HL-60 (cell line): ENCODE results near the gene PTPRN.

Experiments used
- SPI1 ChIP-seq: IDR thresholded peaks from 2 replicates; pipeline ENCODE4 v1.6.1; 2012; ENCODE audit warnings: low read depth, mild to moderate bottlenecking, borderline replicate concordance
- TF ChIP-seq, protein P1 (sequence below): IDR thresholded peaks from one replicate; pipeline ENCODE4 v1.5.1; 2011; ENCODE audit warnings: low read length, control low read depth, inconsistent platforms; ENCODE audit not compliant: insufficient read depth
- TF ChIP-seq, protein P2 (sequence below): IDR thresholded peaks from 2 replicates; pipeline ENCODE4 v1.6.1; 2012; ENCODE audit warnings: low read depth; ENCODE audit not compliant: insufficient replicate concordance

DNA sequence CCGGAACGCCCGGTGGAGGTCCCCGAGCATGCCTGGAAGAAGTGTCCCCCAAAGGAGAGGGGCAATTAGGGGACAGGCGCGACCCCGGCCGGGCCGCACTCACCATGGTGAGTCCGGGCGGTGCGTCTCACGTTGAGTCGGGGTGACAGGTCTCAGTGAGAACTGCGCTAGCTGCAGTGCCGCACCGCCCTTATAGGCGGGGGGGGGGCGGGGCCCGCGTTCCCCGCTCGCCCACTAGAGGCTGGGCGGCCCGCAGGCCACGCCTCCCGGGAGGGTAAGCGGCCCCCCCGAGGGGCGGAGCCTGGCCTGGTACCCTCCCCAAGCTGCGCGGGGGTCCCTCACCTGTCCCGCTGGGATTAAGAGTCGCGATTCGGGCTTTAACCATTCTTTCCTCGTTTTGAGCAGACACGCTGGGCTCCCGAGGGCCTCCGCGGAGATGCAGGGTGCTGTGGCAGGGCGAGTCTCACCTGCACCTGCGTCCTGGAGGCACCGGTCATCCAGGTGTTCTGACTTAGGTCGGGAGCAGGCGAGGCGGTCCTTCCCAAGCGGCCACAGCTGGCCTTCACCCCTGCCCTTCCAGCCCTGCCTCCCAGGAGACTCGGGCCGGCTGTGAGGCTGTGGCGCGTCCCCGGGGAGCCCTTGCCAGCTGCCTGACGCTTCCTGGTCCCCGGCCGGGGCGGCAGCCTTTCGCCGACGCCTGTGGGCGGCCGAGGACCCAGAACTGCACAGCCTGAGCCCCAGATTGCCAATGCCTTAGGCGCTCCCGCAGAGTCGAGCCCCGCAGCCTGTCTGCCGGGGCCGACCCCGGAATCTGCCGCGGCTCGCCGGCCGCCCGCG lies 55.2 kb downstream of the PTPRN start, which contains the start of gene TUBA4A:
- TF ChIP-seq SPI1: no peak
- TF ChIP-seq, protein P1, sequence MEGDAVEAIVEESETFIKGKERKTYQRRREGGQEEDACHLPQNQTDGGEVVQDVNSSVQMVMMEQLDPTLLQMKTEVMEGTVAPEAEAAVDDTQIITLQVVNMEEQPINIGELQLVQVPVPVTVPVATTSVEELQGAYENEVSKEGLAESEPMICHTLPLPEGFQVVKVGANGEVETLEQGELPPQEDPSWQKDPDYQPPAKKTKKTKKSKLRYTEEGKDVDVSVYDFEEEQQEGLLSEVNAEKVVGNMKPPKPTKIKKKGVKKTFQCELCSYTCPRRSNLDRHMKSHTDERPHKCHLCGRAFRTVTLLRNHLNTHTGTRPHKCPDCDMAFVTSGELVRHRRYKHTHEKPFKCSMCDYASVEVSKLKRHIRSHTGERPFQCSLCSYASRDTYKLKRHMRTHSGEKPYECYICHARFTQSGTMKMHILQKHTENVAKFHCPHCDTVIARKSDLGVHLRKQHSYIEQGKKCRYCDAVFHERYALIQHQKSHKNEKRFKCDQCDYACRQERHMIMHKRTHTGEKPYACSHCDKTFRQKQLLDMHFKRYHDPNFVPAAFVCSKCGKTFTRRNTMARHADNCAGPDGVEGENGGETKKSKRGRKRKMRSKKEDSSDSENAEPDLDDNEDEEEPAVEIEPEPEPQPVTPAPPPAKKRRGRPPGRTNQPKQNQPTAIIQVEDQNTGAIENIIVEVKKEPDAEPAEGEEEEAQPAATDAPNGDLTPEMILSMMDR: no peak
- TF ChIP-seq, protein P2, sequence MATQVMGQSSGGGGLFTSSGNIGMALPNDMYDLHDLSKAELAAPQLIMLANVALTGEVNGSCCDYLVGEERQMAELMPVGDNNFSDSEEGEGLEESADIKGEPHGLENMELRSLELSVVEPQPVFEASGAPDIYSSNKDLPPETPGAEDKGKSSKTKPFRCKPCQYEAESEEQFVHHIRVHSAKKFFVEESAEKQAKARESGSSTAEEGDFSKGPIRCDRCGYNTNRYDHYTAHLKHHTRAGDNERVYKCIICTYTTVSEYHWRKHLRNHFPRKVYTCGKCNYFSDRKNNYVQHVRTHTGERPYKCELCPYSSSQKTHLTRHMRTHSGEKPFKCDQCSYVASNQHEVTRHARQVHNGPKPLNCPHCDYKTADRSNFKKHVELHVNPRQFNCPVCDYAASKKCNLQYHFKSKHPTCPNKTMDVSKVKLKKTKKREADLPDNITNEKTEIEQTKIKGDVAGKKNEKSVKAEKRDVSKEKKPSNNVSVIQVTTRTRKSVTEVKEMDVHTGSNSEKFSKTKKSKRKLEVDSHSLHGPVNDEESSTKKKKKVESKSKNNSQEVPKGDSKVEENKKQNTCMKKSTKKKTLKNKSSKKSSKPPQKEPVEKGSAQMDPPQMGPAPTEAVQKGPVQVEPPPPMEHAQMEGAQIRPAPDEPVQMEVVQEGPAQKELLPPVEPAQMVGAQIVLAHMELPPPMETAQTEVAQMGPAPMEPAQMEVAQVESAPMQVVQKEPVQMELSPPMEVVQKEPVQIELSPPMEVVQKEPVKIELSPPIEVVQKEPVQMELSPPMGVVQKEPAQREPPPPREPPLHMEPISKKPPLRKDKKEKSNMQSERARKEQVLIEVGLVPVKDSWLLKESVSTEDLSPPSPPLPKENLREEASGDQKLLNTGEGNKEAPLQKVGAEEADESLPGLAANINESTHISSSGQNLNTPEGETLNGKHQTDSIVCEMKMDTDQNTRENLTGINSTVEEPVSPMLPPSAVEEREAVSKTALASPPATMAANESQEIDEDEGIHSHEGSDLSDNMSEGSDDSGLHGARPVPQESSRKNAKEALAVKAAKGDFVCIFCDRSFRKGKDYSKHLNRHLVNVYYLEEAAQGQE: peak; percentile 30
